K562 (cell line): Measurements from ENCODE around the gene SLC39A6. TPM values are rescaled to one million over a fixed set of nuclear protein-coding genes. Genes with fewer than 3 reads are reported as not detected.

ENCODE experiments used
- ATAC-seq: fragments of 200-7000 bp; cut with Tn5 transposase; 3 replicates; pipeline ENCODE4 v1.9.1; 2020; ENCODE audit warnings: moderate library complexity
- BruUV-seq: library from RNA; stranded (reverse); fragments of 400-500 nt; replicated peaks from 2 replicates; lab custom pipeline; 2021; lab: Mats Ljungman, UMichigan
- CTCF ChIA-PET: fragments of 300-600 bp; formaldehyde crosslinking; extraction: SDS; loops from one replicate; lab custom pipeline; 2021; ENCODE audit warnings: low intra/inter-chr PET ratio; lab: Yijun Ruan, JAX
- POLR2A ChIA-PET: fragments of 300-600, 350-650 bp; sonication (Branson Sonifier 250); formaldehyde crosslinking; extraction: SDS; loops from one replicate; lab custom pipeline; 2021; ENCODE audit warnings: antibody characterized with exemption, inconsistent platforms; lab: Yijun Ruan, JAX
- DNase-seq, 4 experiments: peaks; one replicate each; pipeline versions ENCODE4 v3.0.0 to v3.0.0-alpha.2; 2011 to 2018; ENCODE audit warnings: low spot score in 3 of 4, mixed read lengths in 3 of 4; ENCODE audit errors: extremely low read depth in 1 of 4
- FAIRE-seq: peaks from 2 replicates; lab custom pipeline; 2011; peaks lifted over from hg19 to GRCh38; lab: Jason Lieb, UNC
- H2AFZ ChIP-seq: 2 replicates; pipeline ENCODE4 v1.6.0; 2011; ENCODE audit warnings: low read depth, low read length, control low read depth, inconsistent platforms
- H3K27ac ChIP-seq: fragments of 200-600 bp; 3 replicates; pipeline ENCODE4 v1.8.0; 2011; ENCODE audit warnings: low read depth, mild to moderate bottlenecking, control low read depth, inconsistent platforms, low read length, moderate library complexity, mixed read lengths; ENCODE audit errors: extremely low read depth
- H3K27me3 ChIP-seq, 2 experiments: fragments of 300-600 bp in 1 of 2; 2 replicates in 1 of 2; 3 replicates in 1 of 2; pipeline versions ENCODE4 v1.6.0 to v1.8.0; 2011; ENCODE audit warnings: inconsistent platforms in 2 of 2, low read length in 2 of 2, mild to moderate bottlenecking in 1 of 2, mixed read lengths in 1 of 2, moderate library complexity in 1 of 2; ENCODE audit not compliant: control insufficient read depth in 2 of 2, insufficient read depth in 2 of 2
- H3K36me3 ChIP-seq: fragments of 300-600 bp; 3 replicates; pipeline ENCODE4 v1.8.0; 2011; ENCODE audit warnings: mild to moderate bottlenecking, low read length, inconsistent platforms; ENCODE audit not compliant: control insufficient read depth, insufficient read depth
- H3K4me1 ChIP-seq, 2 experiments: fragments of 200-600 bp in 1 of 2; replicated peaks in 1 of 2; 2 replicates in 1 of 2; 3 replicates in 1 of 2; pipeline versions ENCODE4 v1.5.1 to v1.8.0; 2011; ENCODE audit warnings: inconsistent platforms in 2 of 2, low read length in 2 of 2, mild to moderate bottlenecking in 1 of 2, mixed read lengths in 1 of 2, moderate library complexity in 1 of 2; ENCODE audit not compliant: control insufficient read depth in 2 of 2, insufficient read depth in 2 of 2
- H3K4me2 ChIP-seq: 2 replicates; pipeline ENCODE4 v1.6.1; 2011; ENCODE audit warnings: low read length, control low read depth, inconsistent platforms, mixed read lengths; ENCODE audit not compliant: insufficient read depth
- H3K4me3 ChIP-seq: fragments of 200-600 bp; sonication (generic), shearing (Covaris generic); 2 replicates; pipeline ENCODE4 v1.5.1; 2016; ENCODE audit warnings: control low read depth, inconsistent platforms
- H3K79me2 ChIP-seq: fragments of 200-600 bp; 3 replicates; pipeline ENCODE4 v1.8.0; 2011; ENCODE audit warnings: low read length, inconsistent platforms; ENCODE audit not compliant: control insufficient read depth, insufficient read depth
- H3K9ac ChIP-seq, 2 experiments: 2 replicates each; pipeline versions ENCODE4 v1.6.0 to v1.6.1; 2011; ENCODE audit warnings: low read depth in 2 of 2, low read length in 2 of 2, control low read depth in 1 of 2, inconsistent platforms in 1 of 2, mild to moderate bottlenecking in 1 of 2, mixed read lengths in 1 of 2; ENCODE audit not compliant: insufficient read depth in 1 of 2
- H3K9me1 ChIP-seq: one replicate; pipeline ENCODE4 v1.6.0; 2011; ENCODE audit warnings: inconsistent platforms, mild to moderate bottlenecking, low read length, moderate library complexity; ENCODE audit not compliant: control insufficient read depth, insufficient read depth
- H3K9me3 ChIP-seq: replicated peaks from 2 replicates; pipeline ENCODE4 v1.5.1; 2011; ENCODE audit warnings: low read depth, low read length, inconsistent platforms; ENCODE audit not compliant: control insufficient read depth, insufficient read depth
- H4K20me1 ChIP-seq: replicated peaks from 2 replicates; pipeline ENCODE4 v1.6.1; 2011; ENCODE audit warnings: low read length, inconsistent platforms, mixed read lengths; ENCODE audit not compliant: control insufficient read depth, insufficient read depth
- CC2D1A ChIP-seq: fragments of 450-650 bp; IDR thresholded peaks from 2 replicates; pipeline ENCODE4 v1.6.1; 2017; ENCODE audit warnings: mild to moderate bottlenecking
- CREB3 ChIP-seq: fragments of 450-650 bp; conservative IDR thresholded peaks from 2 replicates; pipeline ENCODE4 v1.6.1; 2016; ENCODE audit warnings: missing genetic modification characterization, low read depth, mild to moderate bottlenecking, missing compliant biosample characterization, moderate library complexity
- HNRNPLL ChIP-seq: fragments of 200-400 bp; formaldehyde crosslinking; IDR thresholded peaks from 2 replicates; pipeline ENCODE4 v1.6.1; 2017; ENCODE audit warnings: low read length, low read depth, mild to moderate bottlenecking; ENCODE audit not compliant: poor library complexity, severe bottlenecking
- WGBS: fragments of 100-300 bp; shearing (Covaris generic); methylation state at CpG from one replicate; pipeline ENCODE4 v1.1.6; 2016; ENCODE audit warnings: low coverage, mixed read lengths; ENCODE audit not compliant: insufficient coverage; ENCODE audit errors: missing lambda C conversion rate; 5-methylcytosine and 5-hydroxymethylcytosine counted together
- in situ Hi-C: fragments of 300-500 bp; cut with MboI; formaldehyde crosslinking; loops from 4 replicates; pipeline ENCODE4 v1.15.0; 2018; ENCODE audit warnings: inconsistent platforms, mixed read lengths
- intact Hi-C: fragments of 100-400 bp; cut with micrococcal nuclease; formaldehyde crosslinking; loops from 2 replicates; pipeline ENCODE4 v1.14.2; 2022
- polyA plus RNA-seq, 8 experiments: library from polyadenylated mRNA; depleted of rRNA in 4 of 8; stranded (reverse) in 5 of 8; unstranded in 3 of 8; fragments of >200 nt; fragmentation: Nextera tagmentation in 2 of 8; fragmentation: Illumina TruSeq in 1 of 8; extraction: Ambion mirVana in 2 of 8; extraction: Trizol in 1 of 8; gene quantifications; 2 replicates each; pipeline versions ENCODE4 v1.2.1 to v1.2.3, GENCODE V29; 2011 to 2014; ENCODE audit warnings: inconsistent platforms in 1 of 8, missing spikeins in 1 of 8
- total RNA-seq, 7 experiments: library from RNA; depleted of rRNA in 6 of 7; stranded (reverse); fragments of >200 nt in 6 of 7; fragmentation: Illumina TruSeq in 2 of 7; extraction: Trizol in 2 of 7; gene quantifications; 2 replicates each; pipeline versions ENCODE4 v1.2.1 to v1.2.3, GENCODE V29; 2011 to 2021; ENCODE audit warnings: low replicate concordance in 1 of 7

Gene SLC39A6
- total and polyA plus RNA-seq, 9 of the 15 experiments (the other 6 are each of a cell fraction or from before 2014, with no cell fraction given) = 5.6 to 23.8 (median 17.4) TPM

- 93% methylated on average over 5 of the region's 5 CpGs for WGBS
- Histone ChIP-seq H3K4me1 (no peaks in the 10 kb centered on the region), H2AFZ (no peak overlapping the region), H3K4me3 (no peak overlapping the region), H3K27me3 (no peaks in the 10 kb centered on the region), H3K36me3 (peaks cover 97% of the 10 kb centered on the region), H3K79me2 (no peaks in the 10 kb centered on the region; the same call in 2 of the 3 replicates), H3K27ac (no peak overlapping the region), H4K20me1 (no peaks in the 10 kb centered on the region), H3K4me2 (no peak overlapping the region), H3K9ac (no peak overlapping the region), H3K9me1 (no peaks in the 10 kb centered on the region), H3K9me3 (no peaks in the 10 kb centered on the region)
- FAIRE-seq (no peak), DNase-seq (no peak), ATAC-seq (no peak)
- intact Hi-C loops = no loop called here
- TF ChIP-seq CREB3 = no peak
- TF ChIP-seq HNRNPLL = no peak
- no peak for TF ChIP-seq CC2D1A
- in situ Hi-C loops = no loop called here
- POLR2A ChIA-PET = interaction anchor here (0.7 to 2.8 kb wide), 7 partner anchors 9 to 26 kb away, joined by 3 to 19 read pairs (median 3); partner anchors contain the start of genes ELP2 and SLC39A6
- no TSS peak for BruUV-seq
- CTCF ChIA-PET = no interaction called here
These were observed 20.6 kb upstream of the SLC39A6 start for GRCh38 chr18:36149514-36150289.
